Endothelial cell of umbilical vein (primary cell): ENCODE data around the gene NGEF. TPM values are rescaled to one million over a fixed set of nuclear protein-coding genes. Genes with fewer than 3 reads are reported as not detected.

Experiments
- BruUV-seq: library from RNA; stranded (reverse); fragments of 400-500 nt; replicated peaks from 2 replicates; lab custom pipeline; 2021; lab: Mats Ljungman, UMichigan
- CTCF ChIA-PET: fragments of 300-600, 350-600 bp; sonication (Branson Sonifier 250); formaldehyde crosslinking; loops from one replicate; lab custom pipeline; 2021; ENCODE audit warnings: antibody characterized with exemption, inconsistent platforms; lab: Charles Lee
- POLR2A ChIA-PET: fragments of 300-600, 350-600 bp; sonication (Branson Sonifier 250); formaldehyde crosslinking; loops from one replicate; lab custom pipeline; 2021; ENCODE audit warnings: antibody characterized with exemption, inconsistent platforms; lab: Charles Lee
- DNase-seq: peaks from one replicate; pipeline ENCODE4 v3.0.0-alpha.2; 2011; ENCODE audit warnings: low read depth, low spot score
- FAIRE-seq: peaks from 2 replicates; lab custom pipeline; 2011; peaks lifted over from hg19 to GRCh38; lab: Jason Lieb, UNC
- H2AFZ ChIP-seq: 2 replicates; pipeline ENCODE4 v1.6.0; 2012; ENCODE audit warnings: low read depth, low read length, control low read depth, inconsistent platforms
- H3K27ac ChIP-seq: 2 replicates; pipeline ENCODE4 v1.5.1; 2011; ENCODE audit warnings: low read depth, mild to moderate bottlenecking, control low read depth, low read length, moderate library complexity; ENCODE audit not compliant: insufficient read depth
- H3K27me3 ChIP-seq, 2 experiments: 2 replicates each; pipeline versions ENCODE4 v1.6.0 to v1.6.1; 2011; ENCODE audit warnings: low read length in 2 of 2, mixed read lengths in 1 of 2; ENCODE audit not compliant: control insufficient read depth in 2 of 2, insufficient read depth in 2 of 2
- H3K36me3 ChIP-seq, 2 experiments: 2 replicates in 1 of 2; 3 replicates in 1 of 2; pipeline ENCODE4 v1.5.1; 2011; ENCODE audit warnings: low read length in 2 of 2, mild to moderate bottlenecking in 1 of 2, moderate library complexity in 1 of 2; ENCODE audit not compliant: control insufficient read depth in 2 of 2, insufficient read depth in 2 of 2; ENCODE audit errors: extremely low read depth in 1 of 2
- H3K4me1 ChIP-seq: 3 replicates; pipeline ENCODE4 v1.5.1; 2011; ENCODE audit warnings: mild to moderate bottlenecking, low read length; ENCODE audit not compliant: control insufficient read depth, insufficient read depth; ENCODE audit errors: extremely low read depth
- H3K4me2 ChIP-seq: 2 replicates; pipeline ENCODE4 v1.6.1; 2011; ENCODE audit warnings: low read length, control low read depth, mixed read lengths; ENCODE audit not compliant: insufficient read depth
- H3K4me3 ChIP-seq, 3 experiments: fragments of 200-600 bp in 1 of 3; sonication (generic), shearing (Covaris generic) in 1 of 3; replicated peaks in 1 of 3; 2 replicates each; pipeline ENCODE4 v1.5.1; 2011 to 2016; ENCODE audit warnings: control low read depth in 3 of 3, low read length in 3 of 3, mild to moderate bottlenecking in 2 of 3, inconsistent platforms in 1 of 3, low read depth in 1 of 3, moderate library complexity in 1 of 3; ENCODE audit not compliant: insufficient read depth in 1 of 3
- H3K79me2 ChIP-seq: 2 replicates; pipeline ENCODE4 v1.6.0; 2012; ENCODE audit warnings: low read length, inconsistent platforms; ENCODE audit not compliant: control insufficient read depth, insufficient read depth
- H3K9ac ChIP-seq: replicated peaks from 2 replicates; pipeline ENCODE3; 2011; ENCODE audit warnings: low read length, control low read depth; ENCODE audit not compliant: insufficient read depth; ENCODE audit errors: extremely low read depth
- H3K9me1 ChIP-seq: replicated peaks from 3 replicates; pipeline ENCODE4 v1.6.0; 2011; ENCODE audit warnings: mild to moderate bottlenecking, low read length; ENCODE audit not compliant: control insufficient read depth, insufficient read depth; ENCODE audit errors: extremely low read depth
- H3K9me3 ChIP-seq: replicated peaks from 2 replicates; pipeline ENCODE4 v1.5.1; 2012; ENCODE audit warnings: low read length, inconsistent platforms; ENCODE audit not compliant: control insufficient read depth, insufficient read depth
- H4K20me1 ChIP-seq: replicated peaks from 2 replicates; pipeline ENCODE3; 2011; ENCODE audit warnings: mild to moderate bottlenecking, low read length; ENCODE audit not compliant: control insufficient read depth, insufficient read depth; ENCODE audit errors: extremely low read depth
- EZH2 ChIP-seq: IDR thresholded peaks from 2 replicates; pipeline ENCODE4 v1.6.1; 2012; ENCODE audit warnings: borderline replicate concordance, low read depth, mild to moderate bottlenecking, moderate library complexity, low read length, inconsistent platforms; ENCODE audit not compliant: severe bottlenecking
- FOS ChIP-seq: IDR thresholded peaks from 2 replicates; pipeline ENCODE4 v1.6.1; 2011; ENCODE audit warnings: mild to moderate bottlenecking, low read length, moderate library complexity, borderline replicate concordance; ENCODE audit not compliant: insufficient read depth
- GATA2 ChIP-seq: IDR thresholded peaks from 2 replicates; pipeline ENCODE4 v1.7.0; 2011; ENCODE audit warnings: low read depth, mild to moderate bottlenecking, moderate library complexity, mixed read lengths, low read length; ENCODE audit not compliant: insufficient read length, insufficient read depth
- JUN ChIP-seq: IDR thresholded peaks from 2 replicates; pipeline ENCODE4 v1.6.1; 2011; ENCODE audit warnings: borderline replicate concordance, low read depth; ENCODE audit not compliant: insufficient read length, insufficient read depth
- MYC ChIP-seq: IDR thresholded peaks from one replicate; pipeline ENCODE4 v1.6.1; 2011; ENCODE audit warnings: mild to moderate bottlenecking, low read depth, low read length
- POLR2A ChIP-seq: IDR thresholded peaks from 2 replicates; pipeline ENCODE4 v1.6.1; 2012; ENCODE audit warnings: low read depth, mild to moderate bottlenecking, control low read depth, low read length
- POLR2AphosphoS5 ChIP-seq: IDR thresholded peaks from 2 replicates; pipeline ENCODE4 v1.6.1; 2012; ENCODE audit warnings: low read depth, mild to moderate bottlenecking, control low read depth, low read length, moderate library complexity; ENCODE audit not compliant: insufficient read depth
- dilution Hi-C: fragments of 300-500 bp; cut with MboI; formaldehyde crosslinking; loops from one replicate; pipeline ENCODE4 v1.15.0; 2019; ENCODE audit warnings: low sequenced_read_pairs; ENCODE audit not compliant: extremely low pct_ligation_motif_present
- intact Hi-C: fragments of 100-400 bp; cut with micrococcal nuclease; formaldehyde crosslinking; loops from one replicate; pipeline ENCODE4 v1.10.0; 2022
- polyA plus RNA-seq, 4 experiments: library from polyadenylated mRNA; depleted of rRNA in 3 of 4; stranded (reverse) in 3 of 4; unstranded in 1 of 4; fragments of >200 nt; gene quantifications; 2 replicates each; pipeline versions ENCODE4 v1.2.1 to v1.2.3, GENCODE V29; 2011 to 2012; ENCODE audit warnings: missing spikeins in 1 of 4
- total RNA-seq: library from RNA; stranded (reverse); gene quantifications from 2 replicates; pipeline ENCODE4 v1.2.3, GENCODE V29; 2021
- TF ChIP-seq, protein P1 (sequence below), 2 donors: IDR thresholded peaks; 1 replicate in 1 of 2; 2 replicates in 1 of 2; pipeline ENCODE4 v1.5.1; 2011; ENCODE audit warnings: low read length in 2 of 2, mild to moderate bottlenecking in 2 of 2, moderate library complexity in 2 of 2, control low read depth in 1 of 2, inconsistent platforms in 1 of 2, low read depth in 1 of 2; ENCODE audit not compliant: insufficient read depth in 1 of 2; ENCODE audit errors: extremely low read depth in 1 of 2
- TF ChIP-seq, protein P2 (sequence below): IDR thresholded peaks from 2 replicates; pipeline ENCODE4 v1.6.1; 2011; ENCODE audit not compliant: insufficient read depth, insufficient read length

The NGEF gene
- total and polyA plus RNA-seq, 2 donors (not counting 3 experiments of a cell fraction or from before 2014, with no cell fraction given) = 0.22 to 0.41 TPM

DNA sequence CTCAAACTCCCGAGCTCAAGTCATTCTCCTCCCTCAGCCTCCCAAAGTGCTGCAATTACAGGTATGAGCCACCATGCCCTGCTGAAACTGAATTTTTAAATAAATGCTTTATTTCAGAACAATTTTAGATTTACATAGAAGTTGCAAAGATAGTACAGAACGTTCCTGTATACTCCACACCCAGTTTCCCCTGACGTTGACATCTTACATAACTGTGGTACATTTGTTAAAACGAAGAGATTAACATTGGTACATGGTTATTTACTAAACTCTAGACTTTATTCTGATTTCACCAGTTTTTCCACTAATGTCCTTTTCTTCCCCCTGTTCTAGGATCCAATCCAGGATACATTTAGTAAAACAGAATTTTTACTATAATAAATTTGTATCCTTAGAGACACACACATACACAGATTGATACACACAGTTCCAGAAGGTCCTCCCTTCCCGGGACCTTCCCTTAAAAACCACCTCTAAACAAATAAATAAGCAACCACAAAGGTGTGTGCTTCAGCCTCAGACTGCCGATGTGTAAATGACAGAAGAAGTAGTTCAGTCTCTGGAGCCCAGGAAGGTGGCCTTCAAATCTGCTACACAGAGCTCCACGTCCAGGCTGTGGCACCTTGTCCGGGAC, 26.3 kb upstream of the NGEF start:
- H3K4me1 ChIP-seq = no peaks in the 10 kb centered on the region
- FAIRE-seq = no peak
- intact Hi-C loops (no loop called here), dilution Hi-C loops (no loop called here)
- CTCF ChIA-PET = interaction anchor here (0.9 kb wide), 1 partner anchor 11 kb away, joined by 5 read pairs; no protein-coding TSS in a partner anchor
- no peaks in the 10 kb centered on the region for H3K9me3 ChIP-seq
- POLR2A ChIA-PET = no interaction called here
- DNase-seq = no peak
- no peaks in the 10 kb centered on the region for H3K9me1 ChIP-seq
- no peaks in the 10 kb centered on the region for H3K79me2 ChIP-seq
- no peak overlapping the region for H3K9ac ChIP-seq
- no peak for TF ChIP-seq EZH2
- TF ChIP-seq, protein P1, sequence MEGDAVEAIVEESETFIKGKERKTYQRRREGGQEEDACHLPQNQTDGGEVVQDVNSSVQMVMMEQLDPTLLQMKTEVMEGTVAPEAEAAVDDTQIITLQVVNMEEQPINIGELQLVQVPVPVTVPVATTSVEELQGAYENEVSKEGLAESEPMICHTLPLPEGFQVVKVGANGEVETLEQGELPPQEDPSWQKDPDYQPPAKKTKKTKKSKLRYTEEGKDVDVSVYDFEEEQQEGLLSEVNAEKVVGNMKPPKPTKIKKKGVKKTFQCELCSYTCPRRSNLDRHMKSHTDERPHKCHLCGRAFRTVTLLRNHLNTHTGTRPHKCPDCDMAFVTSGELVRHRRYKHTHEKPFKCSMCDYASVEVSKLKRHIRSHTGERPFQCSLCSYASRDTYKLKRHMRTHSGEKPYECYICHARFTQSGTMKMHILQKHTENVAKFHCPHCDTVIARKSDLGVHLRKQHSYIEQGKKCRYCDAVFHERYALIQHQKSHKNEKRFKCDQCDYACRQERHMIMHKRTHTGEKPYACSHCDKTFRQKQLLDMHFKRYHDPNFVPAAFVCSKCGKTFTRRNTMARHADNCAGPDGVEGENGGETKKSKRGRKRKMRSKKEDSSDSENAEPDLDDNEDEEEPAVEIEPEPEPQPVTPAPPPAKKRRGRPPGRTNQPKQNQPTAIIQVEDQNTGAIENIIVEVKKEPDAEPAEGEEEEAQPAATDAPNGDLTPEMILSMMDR (IDR thresholded peaks at IDR 0.05; ENCODE audit: extremely low read depth in 1 of 2, insufficient read depth in 1 of 2, low read depth in 1 of 2, low read length in 2 of 2) = no peak
- no peak for TF ChIP-seq JUN
- TF ChIP-seq FOS = no peak
- TF ChIP-seq MYC = no peak
- TF ChIP-seq GATA2 = no peak
- TF ChIP-seq POLR2A = no peak
- TF ChIP-seq, protein P2, sequence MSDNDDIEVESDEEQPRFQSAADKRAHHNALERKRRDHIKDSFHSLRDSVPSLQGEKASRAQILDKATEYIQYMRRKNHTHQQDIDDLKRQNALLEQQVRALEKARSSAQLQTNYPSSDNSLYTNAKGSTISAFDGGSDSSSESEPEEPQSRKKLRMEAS = no peak
- TF ChIP-seq POLR2AphosphoS5 = no peak
- no peak overlapping the region for H3K4me2 ChIP-seq
- no peak overlapping the region for H3K4me3 ChIP-seq
- no peaks in the 10 kb centered on the region for H4K20me1 ChIP-seq
- no peaks in the 10 kb centered on the region for H3K36me3 ChIP-seq
- no peak overlapping the region for H3K27ac ChIP-seq
- H2AFZ ChIP-seq = no peak overlapping the region
- no TSS peak for BruUV-seq
- H3K27me3 ChIP-seq = no peaks in the 10 kb centered on the region
